GM10266 (cell line): ENCODE results near the gene CALHM5.

Experiments used
- DNase-seq: peaks from one replicate; pipeline ENCODE4 v3.0.0; 2012; ENCODE audit errors: extremely low spot score
- CTCF ChIP-seq: IDR thresholded peaks from 2 replicates; pipeline ENCODE4 v1.5.1; 2012; ENCODE audit warnings: mild to moderate bottlenecking, low read depth; ENCODE audit not compliant: control insufficient read depth, insufficient read depth; ENCODE audit errors: missing control alignments

Gene CALHM5

GRCh38 chr6:116512111-116512559, 696 bp downstream of the CALHM5 start:
- no peak for TF ChIP-seq CTCF
- no peak for DNase-seq

- no peak for TF ChIP-seq CTCF
- no peak for DNase-seq
Observed at GRCh38 chr6:116512734-116513133, 1.3 kb downstream of the CALHM5 start.

- no peak for DNase-seq
- TF ChIP-seq CTCF, result no peak
Observed at GRCh38 chr6:116513224-116513875, 1.9 kb downstream of the CALHM5 start.

GRCh38 chr6:116514111-116514510, 2.7 kb downstream of the CALHM5 start:
- no peak for DNase-seq
- no peak for TF ChIP-seq CTCF

- no peak for DNase-seq
- no peak for TF ChIP-seq CTCF
Observed at GRCh38 chr6:116515141-116515540, 3.7 kb downstream of the CALHM5 start.

GRCh38 chr6:116518621-116519368, 7.4 kb downstream of the CALHM5 start:
- DNase-seq, result no peak
- no peak for TF ChIP-seq CTCF

GRCh38 chr6:116522896-116523295, 11.5 kb downstream of the CALHM5 start:
- no peak for TF ChIP-seq CTCF
- DNase-seq, result no peak
